ENCODE data around the gene MRM2. TPM values are rescaled to one million over a fixed set of nuclear protein-coding genes. Genes with fewer than 3 reads are reported as not detected.

Gene MRM2
- total RNA-seq, 1 experiment from 2014 or later, result 49.9 TPM

- DNase-seq (ENCODE audit: low read depth, low spot score) (no peak), ATAC-seq (no peak)
- BruUV-seq (replicated peaks), result no TSS peak
- Histone ChIP-seq H3K4me3 (ENCODE audit: low read depth in 2 of 2, low read length in 2 of 2) (no peak overlapping the region), H3K27me3 (ENCODE audit: control insufficient read depth, insufficient read depth, low read length) (no peaks in the 10 kb centered on the region), H3K4me1 (ENCODE audit: control insufficient read depth, insufficient read depth, low read length) (no peaks in the 10 kb centered on the region), H3K9me3 (ENCODE audit: control insufficient read depth, insufficient read depth, low read depth, low read length) (no peaks in the 10 kb centered on the region), H3K36me3 (ENCODE audit: control insufficient read depth, insufficient read depth, low read length) (no peaks in the 10 kb centered on the region), H3K27ac (ENCODE audit: low read length) (no peak overlapping the region)
- POLR2A ChIA-PET, result no interaction called here
- no peak for TF ChIP-seq TCF7L2 (IDR thresholded peaks at IDR 0.05; ENCODE audit: low read depth, low read length)
- TF ChIP-seq REST (IDR thresholded peaks at IDR 0.05; ENCODE audit: insufficient read depth in 1 of 2, low read depth in 2 of 2, low read length in 1 of 2), result no peak
- TF ChIP-seq SIN3A (IDR thresholded peaks at IDR 0.05; ENCODE audit: borderline replicate concordance, insufficient read depth, low read depth, low read length), result no peak
- TF ChIP-seq CTCF (IDR thresholded peaks at IDR 0.05), result no peak
- TF ChIP-seq POLR2AphosphoS5 (IDR thresholded peaks at IDR 0.05; ENCODE audit: low read depth, low read length), result no peak
- CTCF ChIA-PET, result no interaction called here
- intact Hi-C loops (cut with micrococcal nuclease; ENCODE audit: unreplicated experiment), result no loop called here
- in situ Hi-C loops (cut with HindIII; ENCODE audit: low pct_unique_long_range_greater_than_20kb, low sequenced_read_pairs), result loop anchor here (10.0 kb wide), 1 partner anchor 63 kb away; no protein-coding TSS in a partner anchor
Measured at GRCh38 chr7:2197436-2198155, 44.4 kb downstream of the MRM2 start.

GRCh38 chr7:2196381-2197378 is 45.3 kb downstream of the MRM2 start:
- intact Hi-C loops (cut with micrococcal nuclease; ENCODE audit: unreplicated experiment) (no loop called here), in situ Hi-C loops (cut with HindIII; ENCODE audit: low pct_unique_long_range_greater_than_20kb, low sequenced_read_pairs) (loop anchor here (10.0 kb wide), 1 partner anchor 62 kb away; no protein-coding TSS in a partner anchor)

More at GRCh38 chr7:2196381-2197378, 45.3 kb downstream of the MRM2 start:
- ATAC-seq, result no peak
- DNase-seq (ENCODE audit: low read depth, low spot score), result no peak
- Histone ChIP-seq H3K36me3 (ENCODE audit: control insufficient read depth, insufficient read depth, low read length) (no peaks in the 10 kb centered on the region), H3K9me3 (ENCODE audit: control insufficient read depth, insufficient read depth, low read depth, low read length) (no peaks in the 10 kb centered on the region), H3K27ac (ENCODE audit: low read length) (no peak overlapping the region), H3K27me3 (ENCODE audit: control insufficient read depth, insufficient read depth, low read length) (no peaks in the 10 kb centered on the region), H3K4me1 (ENCODE audit: control insufficient read depth, insufficient read depth, low read length) (no peaks in the 10 kb centered on the region), H3K4me3 (ENCODE audit: low read depth in 2 of 2, low read length in 2 of 2) (no peak overlapping the region)
- POLR2A ChIA-PET, result no interaction called here
- BruUV-seq (replicated peaks), result no TSS peak
- CTCF ChIA-PET, result interaction anchor here (0.6 kb wide), 1 partner anchor 152 kb away, joined by 3 read pairs; no protein-coding TSS in a partner anchor
- TF ChIP-seq POLR2AphosphoS5 (IDR thresholded peaks at IDR 0.05; ENCODE audit: low read depth, low read length) (no peak), REST (IDR thresholded peaks at IDR 0.05; ENCODE audit: insufficient read depth in 1 of 2, low read depth in 2 of 2, low read length in 1 of 2) (0 out of 4 replicates have a peak, but pooled peaks of 1 of the 2 experiments have one; percentile 15)
